ENCODE data around the gene ID4. TPM values are rescaled to one million over a fixed set of nuclear protein-coding genes. Genes with fewer than 3 reads are reported as not detected.

Gene ID4
- total RNA-seq, 1 donor from 2014 or later, result 139 TPM

GRCh38 chr6:19804205-19805128 lies 32.7 kb upstream of the ID4 start:
- Mint-ChIP-seq H3K36me3 (ENCODE audit: low read depth) (no peaks in the 10 kb centered on the region), H3K27ac (ENCODE audit: unreplicated experiment) (peak overlapping the region; percentile 98), H3K4me1 (ENCODE audit: low read depth) (peaks cover 35% of the 10 kb centered on the region), H3K9me3 (ENCODE audit: low read depth) (peaks cover 1% of the 10 kb centered on the region), H3K27me3 (ENCODE audit: low read depth) (no peaks in the 10 kb centered on the region), H3K4me3 (ENCODE audit: unreplicated experiment) (peak overlapping the region; percentile 91)
- no peak for TF ChIP-seq CTCF (IDR thresholded peaks at IDR 0.05)
- peak; percentile 99 for DNase-seq (ENCODE audit: low spot score)

- peaks cover 35% of the 10 kb centered on the region for H3K4me1 Mint-ChIP-seq (ENCODE audit: low read depth)
- H3K4me3 Mint-ChIP-seq (ENCODE audit: unreplicated experiment), result peak overlapping the region; percentile 67
- no peak for TF ChIP-seq CTCF (IDR thresholded peaks at IDR 0.05)
- no peaks in the 10 kb centered on the region for H3K36me3 Mint-ChIP-seq (ENCODE audit: low read depth)
- peak overlapping the region; percentile 82 for H3K27ac Mint-ChIP-seq (ENCODE audit: unreplicated experiment)
- no peaks in the 10 kb centered on the region for H3K9me3 Mint-ChIP-seq (ENCODE audit: low read depth)
- H3K27me3 Mint-ChIP-seq (ENCODE audit: low read depth), result no peaks in the 10 kb centered on the region
- no peak for DNase-seq (ENCODE audit: low spot score)
These were observed 32.1 kb upstream of the ID4 start for GRCh38 chr6:19805129-19805481.

GRCh38 chr6:19806971-19807396 lies 30.2 kb upstream of the ID4 start:
- no peaks in the 10 kb centered on the region for H3K27me3 Mint-ChIP-seq (ENCODE audit: low read depth)
- peak; percentile 92 for DNase-seq (ENCODE audit: low spot score)
- no peaks in the 10 kb centered on the region for H3K36me3 Mint-ChIP-seq (ENCODE audit: low read depth)
- H3K4me3 Mint-ChIP-seq (ENCODE audit: unreplicated experiment), result no peak overlapping the region
- TF ChIP-seq CTCF (IDR thresholded peaks at IDR 0.05), result no peak
- peaks cover 29% of the 10 kb centered on the region for H3K4me1 Mint-ChIP-seq (ENCODE audit: low read depth)
- H3K9me3 Mint-ChIP-seq (ENCODE audit: low read depth), result no peaks in the 10 kb centered on the region
- no peak overlapping the region for H3K27ac Mint-ChIP-seq (ENCODE audit: unreplicated experiment)

- no peak overlapping the region for H3K4me3 Mint-ChIP-seq (ENCODE audit: unreplicated experiment)
- no peak for DNase-seq (ENCODE audit: low spot score)
- no peaks in the 10 kb centered on the region for H3K36me3 Mint-ChIP-seq (ENCODE audit: low read depth)
- no peak overlapping the region for H3K27ac Mint-ChIP-seq (ENCODE audit: unreplicated experiment)
- no peaks in the 10 kb centered on the region for H3K4me1 Mint-ChIP-seq (ENCODE audit: low read depth)
- no peak for TF ChIP-seq CTCF (IDR thresholded peaks at IDR 0.05)
- no peaks in the 10 kb centered on the region for H3K27me3 Mint-ChIP-seq (ENCODE audit: low read depth)
- no peaks in the 10 kb centered on the region for H3K9me3 Mint-ChIP-seq (ENCODE audit: low read depth)
These were observed 25.6 kb upstream of the ID4 start for GRCh38 chr6:19811397-19812079.

GRCh38 chr6:19812512-19813119 lies 24.6 kb upstream of the ID4 start:
- no peaks in the 10 kb centered on the region for H3K27me3 Mint-ChIP-seq (ENCODE audit: low read depth)
- DNase-seq (ENCODE audit: low spot score), result no peak
- H3K36me3 Mint-ChIP-seq (ENCODE audit: low read depth), result no peaks in the 10 kb centered on the region

More at GRCh38 chr6:19812512-19813119, 24.6 kb upstream of the ID4 start:
- no peak overlapping the region for H3K4me3 Mint-ChIP-seq (ENCODE audit: unreplicated experiment)
- peak; percentile 84 for TF ChIP-seq CTCF (IDR thresholded peaks at IDR 0.05)
- H3K9me3 Mint-ChIP-seq (ENCODE audit: low read depth), result peaks cover 3% of the 10 kb centered on the region
- H3K27ac Mint-ChIP-seq (ENCODE audit: unreplicated experiment), result no peak overlapping the region
- no peaks in the 10 kb centered on the region for H3K4me1 Mint-ChIP-seq (ENCODE audit: low read depth)
